ENCODE data around the gene COL4A2.

COL4A2 gene

GRCh38 chr13:110512198-110512740 lies 205.2 kb downstream of the COL4A2 start:
- TF ChIP-seq CTCF (IDR thresholded peaks at IDR 0.05; ENCODE audit: insufficient read depth, low read length, missing control alignments), result no peak
- no peak overlapping the region for H3K4me3 ChIP-seq (ENCODE audit: low read depth, low read length)
- CTCF ChIA-PET, result no interaction called here
- no peak for DNase-seq (ENCODE audit: low read depth, low spot score)
- POLR2A ChIA-PET, result no interaction called here

GRCh38 chr13:110516500-110516899 lies 209.4 kb downstream of the COL4A2 start:
- DNase-seq (ENCODE audit: low read depth, low spot score), result no peak
- CTCF ChIA-PET, result no interaction called here
- TF ChIP-seq CTCF (IDR thresholded peaks at IDR 0.05; ENCODE audit: insufficient read depth, low read length, missing control alignments), result no peak
- H3K4me3 ChIP-seq (ENCODE audit: low read depth, low read length), result no peak overlapping the region
- POLR2A ChIA-PET, result interaction anchor here (1.2 kb wide), 1 partner anchor 199 kb away, joined by 4 read pairs; no protein-coding TSS in a partner anchor

- no peak overlapping the region for H3K4me3 ChIP-seq (ENCODE audit: low read depth, low read length)
- no peak for DNase-seq (ENCODE audit: low read depth, low spot score)
- POLR2A ChIA-PET, result no interaction called here
- CTCF ChIA-PET, result interaction anchor here (0.9 kb wide), 2 partner anchors 10 to 62 kb away, joined by 3 read pairs; no protein-coding TSS in a partner anchor
- no peak for TF ChIP-seq CTCF (IDR thresholded peaks at IDR 0.05; ENCODE audit: insufficient read depth, low read length, missing control alignments)
Measured at GRCh38 chr13:110517505-110518225, 210.6 kb downstream of the COL4A2 start.

GRCh38 chr13:110518226-110518525 lies 211.1 kb downstream of the COL4A2 start:
- ChIA-PET CTCF (no interaction called here), POLR2A (no interaction called here)

GRCh38 chr13:110518571-110518970 lies 211.5 kb downstream of the COL4A2 start:
- ChIA-PET CTCF (no interaction called here), POLR2A (no interaction called here)

More at GRCh38 chr13:110518226-110518525, 211.1 kb downstream of the COL4A2 start:
- DNase-seq (ENCODE audit: low read depth, low spot score), result no peak
- TF ChIP-seq CTCF (IDR thresholded peaks at IDR 0.05; ENCODE audit: insufficient read depth, low read length, missing control alignments), result no peak
- H3K4me3 ChIP-seq (ENCODE audit: low read depth, low read length), result no peak overlapping the region

More at GRCh38 chr13:110518571-110518970, 211.5 kb downstream of the COL4A2 start:
- no peak for TF ChIP-seq CTCF (IDR thresholded peaks at IDR 0.05; ENCODE audit: insufficient read depth, low read length, missing control alignments)
- H3K4me3 ChIP-seq (ENCODE audit: low read depth, low read length), result no peak overlapping the region
- no peak for DNase-seq (ENCODE audit: low read depth, low spot score)

Data from AG04449 (cell line).